GM12873 (cell line): ENCODE data around the gene FYTTD1.

Experiments used
- CTCF ChIP-seq: IDR thresholded peaks from 2 replicates; pipeline ENCODE4 v1.5.1; 2012; ENCODE audit warnings: low read depth, mild to moderate bottlenecking, moderate library complexity, low read length, control low read depth; ENCODE audit not compliant: insufficient read depth; ENCODE audit errors: missing control alignments

FYTTD1 gene

GRCh38 chr3:197714251-197714650, 35.4 kb upstream of the FYTTD1 start:
- TF ChIP-seq CTCF, result no peak

GRCh38 chr3:197718891-197719290, 30.8 kb upstream of the FYTTD1 start:
- TF ChIP-seq CTCF, result no peak

- TF ChIP-seq CTCF, result no peak
Measured at GRCh38 chr3:197720694-197721093, 29.0 kb upstream of the FYTTD1 start.

- TF ChIP-seq CTCF, result no peak
Measured at GRCh38 chr3:197722734-197723133, 26.9 kb upstream of the FYTTD1 start.

GRCh38 chr3:197728487-197728886, 21.2 kb upstream of the FYTTD1 start:
- no peak for TF ChIP-seq CTCF

GRCh38 chr3:197730200-197730599, 19.5 kb upstream of the FYTTD1 start:
- no peak for TF ChIP-seq CTCF

- no peak for TF ChIP-seq CTCF
Measured at GRCh38 chr3:197733042-197733441, 16.6 kb upstream of the FYTTD1 start.
